ENCODE measurements around the gene HIPK1. TPM values are rescaled to one million over a fixed set of nuclear protein-coding genes. Genes with fewer than 3 reads are reported as not detected.

Gene HIPK1
- total RNA-seq, 2 donors from 2014 or later = 50.1 to 58.1 TPM

- Histone ChIP-seq H3K4me1 (no peaks in the 10 kb centered on the region), H3K4me3 (no peak overlapping the region), H3K27ac (no peak overlapping the region), H3K9me3 (no peaks in the 10 kb centered on the region), H3K36me3 (no peaks in the 10 kb centered on the region), H3K27me3 (no peaks in the 10 kb centered on the region)
- DNase-seq (ENCODE audit: low spot score) = no peak
- TF ChIP-seq CTCF (IDR thresholded peaks at IDR 0.05) = no peak
Observed at GRCh38 chr1:114023377-114023776, 94.3 kb downstream of the HIPK1 start.

GRCh38 chr1:114024049-114024448, 94.9 kb downstream of the HIPK1 start:
- DNase-seq (ENCODE audit: low spot score) = no peak
- Histone ChIP-seq H3K27ac (no peak overlapping the region), H3K27me3 (no peaks in the 10 kb centered on the region), H3K4me1 (no peaks in the 10 kb centered on the region), H3K9me3 (no peaks in the 10 kb centered on the region), H3K36me3 (no peaks in the 10 kb centered on the region), H3K4me3 (no peak overlapping the region)
- TF ChIP-seq CTCF (IDR thresholded peaks at IDR 0.05) = no peak

GRCh38 chr1:114025609-114026401, 96.7 kb downstream of the HIPK1 start:
- Histone ChIP-seq H3K4me3 (no peak overlapping the region), H3K9me3 (no peaks in the 10 kb centered on the region), H3K4me1 (no peaks in the 10 kb centered on the region), H3K27ac (no peak overlapping the region), H3K36me3 (no peaks in the 10 kb centered on the region), H3K27me3 (no peaks in the 10 kb centered on the region)
- no peak for TF ChIP-seq CTCF (IDR thresholded peaks at IDR 0.05)
- no peak for DNase-seq (ENCODE audit: low spot score)

GRCh38 chr1:114026797-114027196, 97.7 kb downstream of the HIPK1 start:
- DNase-seq (ENCODE audit: low spot score) = no peak
- no peak for TF ChIP-seq CTCF (IDR thresholded peaks at IDR 0.05)
- Histone ChIP-seq H3K36me3 (no peaks in the 10 kb centered on the region), H3K27ac (no peak overlapping the region), H3K27me3 (no peaks in the 10 kb centered on the region), H3K4me1 (no peaks in the 10 kb centered on the region), H3K9me3 (no peaks in the 10 kb centered on the region), H3K4me3 (no peak overlapping the region)

Other genes with a start within 250 kb of the HIPK1 start
- gene PHTF1, start 169.8 kb upstream of the HIPK1 start, total RNA-seq = 10 to 100 TPM in 1 of 2 donors, 1 to 10 TPM in 1; 8.6 to 12.4 TPM
- 10 to 100 TPM in 1 of 2 donors, 1 to 10 TPM in 1; 9.6 to 13.9 TPM for gene RSBN1, start 116.8 kb upstream of the HIPK1 start, total RNA-seq
- gene PTPN22, start 57.6 kb upstream of the HIPK1 start, total RNA-seq = 1 to 10 TPM in 1 of 2 donors, under 1 TPM in 1; 0.33 to 2.0 TPM
- under 1 TPM in 1 of 2 donors, not detected in 1; 0.08 TPM for gene BCL2L15, start 41.7 kb upstream of the HIPK1 start, total RNA-seq
- gene AP4B1, start 24.5 kb upstream of the HIPK1 start, total RNA-seq = 1 to 10 TPM; 8.3 to 9.6 TPM
- 1 to 10 TPM; 1.4 to 2.4 TPM for gene DCLRE1B, start 24.0 kb upstream of the HIPK1 start, total RNA-seq
- gene OLFML3, start 50.1 kb downstream of the HIPK1 start, total RNA-seq = 10 to 100 TPM; 22.4 to 28.6 TPM
- gene SYT6, start 224.5 kb downstream of the HIPK1 start, total RNA-seq = not detected

All from right atrium auricular region (tissue), 2 donors.